ENCODE data around the gene CLCN4.
A peak's percentile ranks its signal among the peaks of the same experiment; 100 is the strongest.

The CLCN4 gene

DNA sequence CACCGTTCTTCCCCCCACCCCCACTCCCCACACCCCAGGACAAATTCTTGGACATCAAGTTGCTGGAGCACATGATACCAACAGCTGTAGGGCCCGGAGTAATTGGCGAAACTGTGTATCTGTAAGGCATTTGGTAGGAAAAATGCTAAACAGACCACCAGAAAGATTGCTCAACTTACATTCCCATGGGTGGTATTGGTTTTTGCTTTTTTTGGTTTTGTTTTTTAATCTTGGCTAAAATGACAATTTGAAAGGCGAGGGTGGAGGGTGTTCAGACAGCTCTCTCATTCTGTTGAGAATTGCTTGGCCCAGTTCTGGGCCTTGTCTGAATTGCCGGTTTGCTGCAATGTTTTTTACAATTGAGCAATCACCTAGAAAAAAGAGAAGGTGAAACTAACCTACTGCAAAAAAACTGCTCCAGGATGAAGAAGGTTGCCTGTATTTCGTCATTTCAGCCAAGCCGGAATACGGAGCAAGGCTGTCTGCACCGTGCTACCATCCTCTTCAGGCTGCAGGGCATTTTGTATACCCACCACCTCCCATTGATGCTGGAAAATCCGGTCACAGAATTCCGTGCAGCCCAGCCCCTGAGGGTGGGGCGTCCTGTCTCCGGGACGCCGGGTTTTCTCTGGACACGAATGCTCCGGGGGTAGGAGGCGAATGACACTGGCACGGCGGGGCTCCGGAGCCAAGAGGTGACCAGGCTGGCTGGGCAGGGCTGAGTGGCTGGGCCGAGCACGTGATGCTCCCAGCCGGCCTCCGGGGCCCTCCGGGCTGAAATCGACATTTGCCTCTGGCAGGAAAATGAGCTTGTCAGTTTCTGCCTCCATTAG lies at the start of gene CLCN4:
Gene CLCN4 (plus strand): TSS at position 777 of the 833 bp plus-strand sequence. CDS start 28,058 bp downstream, outside the sequence.
- no peak for DNase-seq (ENCODE audit: low read depth in 1 of 2, low spot score in 1 of 2)

DNA sequence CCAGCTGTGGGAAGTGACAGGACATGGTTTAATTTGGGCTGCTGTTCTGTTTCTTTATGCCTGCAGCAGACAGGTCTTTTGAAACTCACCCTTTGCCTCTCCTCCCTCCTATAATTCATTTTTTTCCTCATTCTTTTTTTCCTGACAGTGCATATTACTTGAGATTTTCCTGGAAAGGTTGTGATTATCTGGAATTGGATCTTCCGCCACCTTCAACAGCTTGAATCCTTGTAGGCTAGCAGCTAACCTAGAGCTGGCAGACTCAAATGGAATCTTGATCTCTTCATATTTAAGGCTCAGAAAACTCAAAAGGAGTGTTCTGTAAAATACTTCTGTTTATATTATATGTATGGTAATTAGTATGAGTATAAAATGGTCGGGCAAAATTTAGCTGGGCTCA lies 49.3 kb upstream of the CLCN4 start:
- no peak for DNase-seq (ENCODE audit: low read depth in 1 of 2, low spot score in 1 of 2)

DNA sequence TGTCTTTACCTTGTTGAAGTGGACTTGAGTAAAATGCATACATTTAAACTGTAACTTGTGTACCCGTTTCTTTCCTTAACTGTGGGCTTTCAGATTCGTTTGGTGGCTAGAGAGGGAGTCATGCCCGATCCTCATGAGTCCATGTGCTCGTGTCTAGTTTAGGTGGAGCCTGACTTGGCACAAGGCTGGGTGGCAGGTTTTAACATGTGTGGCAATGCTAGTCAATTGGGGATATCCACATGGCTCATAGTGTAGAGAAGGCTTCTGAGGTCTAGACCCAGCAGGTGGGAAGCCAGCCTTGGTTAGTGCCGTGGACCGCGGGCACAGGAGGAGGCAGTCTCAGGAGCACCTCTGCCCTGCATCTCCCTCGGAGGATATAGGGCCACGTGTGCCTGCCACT lies 48.5 kb upstream of the CLCN4 start:
- DNase-seq (ENCODE audit: low read depth in 1 of 2, low spot score in 1 of 2) = no peak

DNA sequence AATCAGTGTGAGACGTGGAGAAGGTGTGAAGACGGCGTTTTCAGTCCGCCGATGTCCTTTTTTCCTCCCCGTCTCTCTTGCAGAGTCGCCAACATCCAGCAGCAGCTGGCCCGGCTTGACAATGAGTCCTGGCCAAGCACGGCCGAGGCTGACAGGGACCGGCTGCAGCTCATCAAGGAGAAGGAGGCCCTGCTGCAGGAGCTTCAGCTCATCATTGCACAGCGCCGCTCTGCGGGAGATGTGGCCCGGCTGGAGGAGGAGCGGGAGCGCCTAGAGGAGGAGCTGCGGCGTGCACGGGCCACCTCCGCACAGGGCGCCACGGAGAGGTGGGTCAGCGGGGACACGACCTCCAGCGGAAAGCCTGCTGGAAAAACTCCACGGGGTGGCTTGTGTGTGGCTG lies 47.1 kb upstream of the CLCN4 start:
- DNase-seq (ENCODE audit: low read depth in 1 of 2, low spot score in 1 of 2) = no peak

DNA sequence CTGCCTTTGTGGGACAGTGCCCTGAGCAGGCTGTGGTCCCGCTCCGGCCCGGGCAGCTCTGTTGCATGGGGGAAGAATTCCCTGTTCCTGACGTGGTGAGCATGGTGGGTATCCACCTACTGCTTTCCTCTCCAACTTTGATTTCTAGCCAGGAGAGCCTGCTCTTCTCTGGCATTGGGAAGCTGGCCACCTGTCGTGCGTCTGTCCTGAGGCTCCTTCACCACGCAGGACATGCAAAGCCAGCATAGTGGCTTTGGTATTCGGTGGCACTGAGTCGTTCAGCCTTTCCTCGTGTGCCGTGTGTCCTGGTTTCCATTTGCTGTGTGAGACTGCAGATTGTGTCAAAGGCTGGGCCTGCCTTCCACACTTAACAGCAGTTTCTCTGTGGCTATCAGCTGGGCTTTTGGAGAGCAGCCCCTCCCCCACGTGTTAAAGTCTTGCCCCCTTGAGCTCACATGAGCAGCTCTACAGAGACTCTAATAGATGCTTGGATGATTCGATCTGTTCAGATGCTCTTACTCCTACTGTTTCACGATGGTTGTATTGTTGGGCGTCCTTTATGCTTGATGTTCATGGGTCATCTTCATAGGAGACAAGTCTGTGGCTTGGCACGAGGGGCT lies 46.3 kb upstream of the CLCN4 start:
- no peak for DNase-seq (ENCODE audit: low read depth in 1 of 2, low spot score in 1 of 2)

DNA sequence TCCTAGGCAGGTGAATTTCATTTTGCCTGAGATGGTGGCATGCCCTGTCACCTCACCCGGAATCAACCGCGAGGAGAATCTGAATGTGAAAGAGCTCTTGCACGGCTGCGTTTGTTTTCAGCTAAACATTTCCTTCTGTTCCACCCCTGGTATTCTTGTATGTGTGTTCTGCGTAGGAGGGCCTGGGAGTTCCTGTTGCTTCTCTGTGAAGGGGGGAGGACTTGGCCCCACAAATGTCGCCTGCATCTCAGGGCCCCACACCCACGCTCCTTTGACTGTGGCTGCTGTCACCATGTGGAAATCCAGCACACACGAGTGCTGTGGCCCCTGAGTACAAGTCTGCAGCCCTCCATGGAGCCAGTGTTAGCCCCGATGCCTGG lies 45.8 kb upstream of the CLCN4 start:
- DNase-seq (ENCODE audit: low read depth in 1 of 2, low spot score in 1 of 2) = peak; percentile 17 to 47

DNA sequence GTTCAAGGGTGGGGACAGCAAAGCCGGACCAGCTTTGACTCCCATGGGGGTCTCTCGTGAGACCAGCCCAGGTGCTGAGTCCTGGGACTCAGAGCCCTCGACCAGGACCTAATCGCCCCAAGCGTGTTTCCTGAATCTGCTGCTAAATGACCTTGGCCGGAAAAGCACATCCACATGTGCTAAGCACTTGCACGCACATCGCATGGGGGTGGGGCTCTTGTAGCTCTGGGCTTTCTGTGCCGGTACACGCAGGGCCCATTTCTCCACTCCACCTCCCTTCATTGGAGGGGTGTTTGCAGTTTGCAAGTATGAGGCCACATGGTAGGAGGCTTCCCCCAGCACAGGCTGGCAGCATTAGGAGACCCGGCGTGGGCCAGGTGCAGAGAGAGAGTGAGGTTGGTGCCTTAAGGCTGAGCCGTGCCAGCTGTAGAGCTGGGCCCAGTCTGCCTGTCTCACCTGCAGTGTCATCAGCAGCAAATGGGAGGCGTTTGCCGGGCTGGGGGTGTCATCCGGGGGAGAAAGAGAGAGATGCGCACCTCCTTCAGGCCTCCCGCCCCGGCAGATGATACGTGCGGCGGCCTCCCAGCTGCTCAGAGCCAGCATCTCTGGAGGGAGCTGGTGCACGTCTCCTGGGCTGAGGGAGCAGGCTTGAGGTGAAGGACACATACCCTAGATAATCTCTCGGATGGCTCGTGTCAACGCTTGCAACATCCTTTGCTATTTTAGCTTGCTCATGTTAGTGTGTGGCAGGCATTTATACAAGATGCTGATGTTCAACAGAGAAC lies 45.2 kb upstream of the CLCN4 start:
- peak; percentile 28 to 32 for DNase-seq (ENCODE audit: low read depth in 1 of 2, low spot score in 1 of 2)

DNA sequence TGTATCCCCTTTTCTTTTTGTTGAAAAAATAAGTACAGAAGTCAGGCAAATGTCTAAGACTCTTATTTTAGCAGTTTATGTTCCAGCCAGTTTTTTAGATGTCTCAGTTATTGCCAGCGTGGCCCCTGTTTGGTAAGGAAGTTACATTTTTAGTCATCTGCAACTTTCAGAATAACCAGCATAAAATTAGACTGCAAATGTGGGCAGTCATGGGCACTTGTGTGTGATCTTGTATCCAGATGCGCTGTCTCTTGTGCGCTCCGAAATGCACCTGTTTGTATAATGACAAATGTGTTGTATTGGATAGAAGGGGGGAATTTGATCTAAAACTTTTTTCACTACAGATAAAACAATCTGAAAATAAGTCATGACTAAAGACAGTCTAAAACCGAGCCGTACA lies 44.3 kb upstream of the CLCN4 start:
- no peak for DNase-seq (ENCODE audit: low read depth in 1 of 2, low spot score in 1 of 2)

DNA sequence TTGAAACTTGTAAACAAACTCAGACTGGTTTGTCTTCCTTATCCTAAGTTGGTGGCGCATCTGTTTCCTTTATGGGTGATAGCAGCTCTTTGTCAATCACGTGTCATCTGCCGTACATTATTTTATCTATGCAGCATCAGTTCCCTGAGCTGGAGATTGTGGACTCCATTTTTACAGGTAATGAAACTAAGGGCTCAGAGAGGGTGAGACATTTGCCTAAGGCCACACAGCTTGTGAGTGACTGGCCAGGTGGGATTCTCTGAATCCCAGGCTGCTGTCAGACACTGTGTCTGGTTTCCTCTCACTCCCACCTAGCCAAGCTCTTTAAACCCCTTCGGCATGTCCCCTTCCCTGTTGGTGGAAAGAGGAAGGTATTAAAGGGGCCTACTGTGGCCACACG lies 41.7 kb upstream of the CLCN4 start:
- DNase-seq (ENCODE audit: low read depth in 1 of 2, low spot score in 1 of 2) = no peak

DNA sequence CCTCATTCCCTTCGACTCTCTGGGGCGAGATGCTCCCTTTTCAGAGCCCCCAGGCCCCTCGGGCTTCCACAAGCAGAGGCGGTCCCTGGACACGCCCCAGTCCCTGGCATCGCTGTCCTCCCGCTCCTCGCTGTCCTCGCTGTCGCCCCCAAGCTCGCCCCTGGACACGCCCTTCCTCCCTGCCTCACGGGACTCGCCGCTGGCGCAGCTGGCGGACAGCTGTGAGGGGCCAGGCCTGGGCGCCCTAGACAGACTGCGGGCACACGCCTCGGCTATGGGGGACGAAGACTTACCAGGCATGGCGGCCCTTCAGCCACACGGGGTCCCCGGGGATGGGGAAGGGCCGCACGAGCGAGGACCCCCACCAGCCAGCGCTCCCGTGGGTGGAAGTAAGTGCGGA lies 39.5 kb upstream of the CLCN4 start:
- DNase-seq (ENCODE audit: low read depth in 1 of 2, low spot score in 1 of 2) = no peak

DNA sequence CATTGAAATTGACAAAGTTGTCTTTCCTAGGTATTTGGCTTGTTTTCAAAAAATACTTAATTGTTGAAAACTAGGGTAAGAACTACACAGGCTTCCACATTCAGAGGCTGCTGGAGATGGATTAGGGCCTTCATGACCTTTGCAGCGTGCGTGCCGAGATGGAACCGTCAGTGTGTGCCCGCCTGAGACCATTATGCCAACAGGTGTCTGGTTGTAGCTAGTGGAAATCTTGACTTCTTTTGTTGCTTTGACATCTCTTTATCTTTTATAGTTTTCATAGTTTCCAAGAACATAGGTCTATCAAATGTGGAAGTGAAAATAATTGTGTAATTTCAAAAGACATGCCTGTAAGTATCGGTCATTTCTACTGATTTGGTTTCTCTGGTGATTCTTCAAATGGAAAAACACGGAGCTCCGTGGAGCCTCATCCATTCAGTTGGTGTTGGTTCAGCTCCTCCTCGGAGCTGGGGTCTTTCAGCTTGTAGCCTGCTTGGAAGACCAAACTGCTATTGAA lies 38.9 kb upstream of the CLCN4 start:
- no peak for DNase-seq (ENCODE audit: low read depth in 1 of 2, low spot score in 1 of 2)

DNA sequence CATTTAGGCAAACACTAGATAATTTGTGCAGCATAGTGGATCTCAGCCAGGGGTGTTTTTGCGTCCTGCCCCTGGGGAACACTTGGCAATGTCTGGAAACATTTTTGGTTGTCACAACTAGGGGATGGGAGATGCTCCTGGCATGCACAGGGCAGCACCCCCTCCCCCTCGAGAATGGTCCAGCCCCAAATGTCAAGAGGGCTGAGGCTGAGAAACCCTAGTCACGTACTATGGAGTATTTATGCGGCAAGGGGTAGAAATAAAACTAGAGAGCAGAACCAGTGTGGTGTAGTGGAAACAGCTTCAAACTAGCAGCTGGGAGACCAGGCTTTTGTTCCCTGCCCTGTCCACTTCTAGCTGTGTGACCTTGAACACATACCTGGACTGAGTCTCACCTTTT lies 38.2 kb upstream of the CLCN4 start:
- DNase-seq (ENCODE audit: low read depth in 1 of 2, low spot score in 1 of 2) = no peak

DNA sequence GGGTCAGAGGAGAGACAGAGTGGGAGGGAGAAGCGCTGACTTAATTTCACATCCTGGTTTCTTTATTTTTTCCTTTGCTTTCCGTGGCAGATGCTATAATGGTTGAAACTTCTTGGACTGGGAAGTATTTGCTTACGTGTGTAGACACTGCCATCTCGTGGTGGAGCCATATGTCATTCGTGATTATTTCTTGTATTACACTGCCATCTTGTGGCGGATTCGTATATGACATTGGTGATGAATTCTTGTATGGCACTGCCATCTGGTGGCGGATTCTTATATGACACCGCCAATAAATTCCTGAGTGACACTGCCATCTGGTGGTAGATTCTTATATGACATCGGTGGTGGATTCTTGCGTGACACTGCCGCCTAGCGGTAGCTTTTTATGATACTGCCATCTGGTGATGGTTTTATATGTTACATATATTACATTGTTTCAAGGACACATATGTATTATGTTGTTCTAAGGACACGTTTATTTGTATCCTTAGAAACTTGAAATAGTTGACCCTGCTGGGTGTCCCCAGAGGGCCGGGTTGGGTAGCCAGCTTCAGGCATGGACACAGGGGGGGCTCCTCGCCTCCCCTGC lies 37.3 kb upstream of the CLCN4 start:
- DNase-seq (ENCODE audit: low read depth in 1 of 2, low spot score in 1 of 2) = peak in 1 of 2 donors; percentile 40

DNA sequence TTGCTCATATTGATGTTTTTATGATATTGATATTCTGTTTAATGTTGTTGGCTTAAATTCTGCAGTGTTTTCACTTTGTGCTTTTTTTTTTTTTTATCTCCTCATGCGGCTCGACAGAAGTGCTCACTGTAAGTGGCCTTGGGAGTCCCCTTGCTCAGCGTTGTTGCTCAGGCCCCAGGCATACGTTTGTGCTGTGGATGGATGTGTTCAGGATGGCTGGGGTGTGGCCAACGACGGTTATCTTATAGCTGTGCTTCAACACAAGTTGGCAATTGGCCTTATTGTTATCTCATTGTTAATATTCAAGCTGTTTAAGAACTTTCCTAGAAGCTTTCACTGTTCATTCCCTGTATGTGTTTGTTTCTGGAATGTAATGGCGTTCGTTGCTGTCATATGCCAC lies 36.4 kb upstream of the CLCN4 start:
- no peak for DNase-seq (ENCODE audit: low read depth in 1 of 2, low spot score in 1 of 2)

DNA sequence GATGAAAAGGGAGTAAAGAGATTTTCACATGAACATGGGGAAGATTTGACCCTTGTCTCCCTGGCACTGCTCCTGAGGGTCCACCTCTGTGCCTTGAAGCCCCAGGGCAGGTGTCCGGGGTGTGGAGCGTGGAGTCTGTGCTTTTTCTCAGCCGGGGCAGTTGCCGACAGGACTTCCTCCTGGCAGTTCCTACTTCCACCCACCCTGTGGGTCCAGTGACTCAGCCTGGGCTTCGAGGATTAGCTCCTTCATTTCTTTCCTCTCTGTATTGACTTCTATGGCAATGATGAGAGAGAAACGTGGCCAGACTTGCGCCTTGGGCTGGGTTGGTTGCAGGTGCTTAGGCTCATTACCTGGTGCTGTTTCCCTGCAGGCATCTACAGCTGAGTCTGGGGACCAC lies 35.9 kb upstream of the CLCN4 start:
- DNase-seq (ENCODE audit: low read depth in 1 of 2, low spot score in 1 of 2) = no peak

DNA sequence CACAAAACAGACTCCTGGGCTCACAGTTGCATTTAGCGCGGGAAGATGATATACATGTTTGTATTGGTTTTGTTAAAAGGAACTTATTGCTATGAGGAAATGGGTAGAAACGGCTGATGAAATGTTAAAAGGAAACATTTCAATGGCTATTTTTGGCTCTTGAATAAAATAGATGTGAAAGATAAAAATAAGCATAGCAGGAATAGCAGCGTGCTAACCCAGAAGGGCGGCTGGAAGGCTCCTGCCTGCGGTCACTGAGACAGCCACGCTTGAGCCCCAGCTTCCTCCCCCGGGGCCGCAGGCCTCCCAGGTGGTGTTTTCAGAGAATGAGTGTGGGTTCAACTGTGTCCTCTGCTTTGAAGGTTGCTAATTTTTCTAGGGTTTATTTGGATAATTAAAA lies 35.0 kb upstream of the CLCN4 start:
- DNase-seq (ENCODE audit: low read depth in 1 of 2, low spot score in 1 of 2) = no peak

DNA sequence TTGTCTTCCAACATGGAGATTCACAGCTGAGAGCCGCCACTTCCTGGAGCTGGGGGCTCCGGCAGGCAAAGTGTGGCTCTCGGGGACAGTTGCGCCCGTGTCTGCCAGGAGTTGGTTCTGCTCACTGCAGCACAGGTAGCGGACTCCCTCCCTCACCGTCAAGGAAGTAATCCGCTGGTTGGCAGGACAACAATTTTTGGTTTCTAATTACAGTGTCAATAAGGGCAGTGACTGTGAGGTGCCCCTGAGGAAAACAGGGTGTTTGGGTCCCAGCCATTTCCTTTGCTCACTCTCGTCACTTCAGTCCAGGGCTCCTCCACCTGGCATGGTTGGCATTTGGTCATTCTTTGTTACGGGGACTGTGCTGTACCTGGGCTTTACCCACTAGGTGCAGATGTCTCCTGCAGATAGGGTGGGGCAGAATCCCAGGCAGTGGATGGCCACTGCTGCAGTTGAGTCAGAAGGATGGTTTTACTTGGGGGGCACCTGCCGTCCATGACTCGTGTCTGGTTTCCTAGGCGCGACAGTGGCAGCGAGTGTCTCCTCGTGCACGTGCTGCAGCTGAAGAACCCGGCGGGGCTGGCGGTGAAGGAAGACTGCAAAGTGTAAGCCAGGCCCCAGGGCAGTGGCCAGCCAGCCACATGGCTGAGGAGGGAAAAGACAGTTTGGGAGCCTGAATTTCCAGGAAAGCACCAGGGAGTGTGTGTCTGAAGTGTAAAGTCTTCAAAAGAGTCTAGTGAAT lies 32.1 kb upstream of the CLCN4 start:
- DNase-seq (ENCODE audit: low read depth in 1 of 2, low spot score in 1 of 2) = no peak

DNA sequence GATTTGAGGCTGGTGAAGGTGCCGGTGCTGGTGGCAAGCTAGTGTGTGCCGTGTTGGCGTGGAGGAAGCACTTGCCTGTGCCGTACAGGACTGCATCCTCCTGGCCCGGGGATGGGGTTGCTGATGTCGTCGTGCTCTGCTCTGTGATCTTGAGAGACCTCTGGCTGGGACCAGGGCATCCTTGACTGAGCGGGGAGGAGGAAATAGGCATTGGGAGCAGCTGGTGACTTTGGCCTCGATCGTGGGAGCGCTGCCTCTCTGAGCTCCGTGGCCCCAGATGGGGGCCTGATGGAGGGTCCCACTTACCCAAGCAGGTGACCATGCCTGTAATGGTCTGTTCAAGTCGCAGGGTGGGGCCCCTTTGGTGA lies 31.5 kb upstream of the CLCN4 start:
- no peak for DNase-seq (ENCODE audit: low read depth in 1 of 2, low spot score in 1 of 2)

DNA sequence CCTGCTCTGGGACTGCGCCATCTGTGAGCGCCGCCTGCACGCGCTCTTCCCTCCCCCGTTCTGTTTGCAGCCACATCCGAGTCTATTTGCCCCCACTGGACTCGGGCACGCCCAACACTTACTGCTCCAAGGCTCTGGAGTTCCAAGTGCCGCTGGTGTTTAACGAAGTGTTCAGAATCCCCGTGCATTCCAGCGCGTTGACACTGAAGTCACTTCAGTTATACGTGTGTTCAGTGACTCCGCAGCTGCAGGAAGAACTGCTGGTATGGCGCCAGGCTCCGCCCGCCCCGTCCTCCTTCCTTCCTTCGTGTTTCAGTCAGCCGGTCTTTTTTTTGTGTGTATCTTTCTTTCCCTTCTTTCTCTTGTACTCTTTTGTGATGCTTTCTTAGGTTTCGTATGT lies 30.7 kb upstream of the CLCN4 start:
- no peak for DNase-seq (ENCODE audit: low read depth in 1 of 2, low spot score in 1 of 2)

DNA sequence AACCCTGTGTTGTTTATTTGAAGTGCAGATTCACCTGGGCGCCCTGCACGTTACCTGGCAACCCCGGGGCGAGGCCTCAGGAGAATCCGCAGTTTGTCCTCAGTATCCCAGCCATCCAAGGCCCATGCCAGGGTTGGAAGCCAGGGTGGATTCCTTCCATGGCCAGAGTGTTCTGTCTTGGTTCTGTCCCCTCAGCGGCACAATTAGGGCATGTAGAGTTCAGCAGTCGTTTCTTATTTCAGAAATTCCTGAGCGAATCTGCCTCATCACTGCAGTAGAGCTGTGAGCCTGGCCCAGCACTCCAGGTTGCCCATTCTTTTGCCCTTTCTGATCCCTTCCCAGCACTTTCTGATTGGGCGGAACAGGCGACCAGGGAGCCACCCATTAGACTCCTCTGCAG lies 29.9 kb upstream of the CLCN4 start:
- DNase-seq (ENCODE audit: low read depth in 1 of 2, low spot score in 1 of 2) = no peak

DNA sequence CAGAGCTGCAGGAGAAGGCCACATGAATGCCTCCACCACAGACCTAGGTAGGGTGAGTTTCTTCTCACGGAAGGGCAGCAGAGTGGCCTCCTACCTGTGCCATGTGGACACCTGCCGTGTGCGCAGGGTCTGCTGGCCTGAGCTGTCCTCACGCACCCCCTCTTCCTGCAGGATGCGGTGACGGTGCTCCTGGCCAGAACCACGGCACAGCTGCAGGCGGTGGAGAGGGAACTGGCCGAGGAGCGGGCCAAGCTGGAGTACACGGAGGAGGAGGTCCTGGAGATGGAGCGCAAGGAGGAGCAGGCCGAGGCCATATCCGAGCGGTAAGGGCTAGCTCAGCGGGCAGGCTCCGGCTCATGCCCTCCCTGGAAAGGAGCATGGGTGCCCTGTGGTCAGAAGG lies 28.4 kb upstream of the CLCN4 start:
- no peak for DNase-seq (ENCODE audit: low read depth in 1 of 2, low spot score in 1 of 2)

Data from stimulated activated CD4-positive, alpha-beta T cell treated with anti-CD3 and anti-CD28 coated beads, Interleukin-15, amount 100 ng/mL, for 1 hour (primary cell).